H1 (cell line): Measurements from ENCODE around the gene PFKFB3. TPM values are rescaled to one million over a fixed set of nuclear protein-coding genes. Genes with fewer than 3 reads are reported as not detected.

Source experiments
- CTCF ChIA-PET: fragments of 300-600 bp; sonication (Branson Sonifier 250); formaldehyde crosslinking; loops from one replicate; lab custom pipeline; 2021; ENCODE audit not compliant: partially characterized antibody; lab: Charles Lee
- POLR2A ChIA-PET: fragments of 300-600 bp; sonication (Branson Sonifier 250); formaldehyde crosslinking; loops from one replicate; lab custom pipeline; 2021; ENCODE audit warnings: inconsistent platforms; ENCODE audit not compliant: partially characterized antibody; lab: Charles Lee
- DNase-seq, 2 experiments: peaks; one replicate each; pipeline versions ENCODE4 v3.0.0 to v3.0.0-alpha.2; 2010 to 2022; ENCODE audit warnings: low spot score in 2 of 2, low read depth in 1 of 2, mixed read lengths in 1 of 2
- FAIRE-seq: peaks from 2 replicates; lab custom pipeline; 2011; peaks lifted over from hg19 to GRCh38; lab: Jason Lieb, UNC
- H2AFZ ChIP-seq: 2 replicates; pipeline ENCODE4 v1.8.1; 2012; ENCODE audit warnings: low read length, inconsistent platforms
- H2AK5ac ChIP-seq: 2 replicates; pipeline ENCODE4 v1.6.1; 2013; ENCODE audit warnings: low read depth, low read length
- H2BK120ac ChIP-seq: replicated peaks from 2 replicates; pipeline ENCODE3; 2013; ENCODE audit warnings: low read depth, low read length, inconsistent platforms
- H2BK12ac ChIP-seq: 2 replicates; pipeline ENCODE4 v1.6.1; 2013; ENCODE audit warnings: low read depth, low read length
- H2BK15ac ChIP-seq: 2 replicates; pipeline ENCODE4 v1.6.1; 2013; ENCODE audit warnings: low read length
- H2BK20ac ChIP-seq: 2 replicates; pipeline ENCODE4 v1.6.1; 2013; ENCODE audit warnings: low read length
- H2BK5ac ChIP-seq: 2 replicates; pipeline ENCODE4 v1.6.1; 2013; ENCODE audit warnings: low read depth, low read length
- H3K14ac ChIP-seq: 2 replicates; pipeline ENCODE4 v1.6.1; 2013; ENCODE audit warnings: inconsistent platforms; ENCODE audit not compliant: insufficient read length
- H3K18ac ChIP-seq: 2 replicates; pipeline ENCODE4 v1.6.1; 2013; ENCODE audit warnings: low read length; ENCODE audit errors: extremely low read depth
- H3K23ac ChIP-seq: 2 replicates; pipeline ENCODE4 v1.6.1; 2013; ENCODE audit warnings: inconsistent platforms; ENCODE audit not compliant: insufficient read length
- H3K23me2 ChIP-seq: 2 replicates; pipeline ENCODE4 v1.6.1; 2013; ENCODE audit warnings: low read depth, low read length
- H3K27ac ChIP-seq: 2 replicates; pipeline ENCODE4 v1.6.1; 2011; ENCODE audit warnings: low read depth, low read length, inconsistent platforms
- H3K27me3 ChIP-seq, 4 experiments: replicated peaks in 1 of 4; 1 replicate in 1 of 4; 2 replicates in 3 of 4; pipeline versions ENCODE4 v1.6.1 to v1.8.1; 2011 to 2013; ENCODE audit warnings: low read length in 3 of 4, mild to moderate bottlenecking in 3 of 4, inconsistent platforms in 2 of 4, mixed read lengths in 2 of 4, moderate library complexity in 1 of 4; ENCODE audit not compliant: control insufficient read depth in 3 of 4, insufficient read depth in 3 of 4; ENCODE audit errors: extremely low read depth in 1 of 4
- H3K36me3 ChIP-seq, 4 experiments: 2 replicates each; pipeline versions ENCODE4 v1.6.1 to v1.8.1; 2011 to 2013; ENCODE audit warnings: mild to moderate bottlenecking in 4 of 4, low read length in 3 of 4, moderate library complexity in 2 of 4, control low read depth in 1 of 4, inconsistent platforms in 1 of 4; ENCODE audit not compliant: insufficient read depth in 4 of 4, control insufficient read depth in 2 of 4
- H3K4ac ChIP-seq: replicated peaks from 2 replicates; pipeline ENCODE3; 2013; ENCODE audit warnings: low read length, low read depth, mixed read lengths, inconsistent platforms; ENCODE audit not compliant: insufficient read length
- H3K4me1 ChIP-seq, 4 experiments: replicated peaks in 1 of 4; 1 replicate in 1 of 4; 2 replicates in 3 of 4; pipeline versions ENCODE4 v1.6.1 to v1.8.1; 2011 to 2013; ENCODE audit warnings: low read length in 3 of 4, inconsistent platforms in 2 of 4, mixed read lengths in 1 of 4; ENCODE audit not compliant: insufficient read depth in 4 of 4, control insufficient read depth in 3 of 4
- H3K4me2 ChIP-seq, 2 experiments: 2 replicates each; pipeline versions ENCODE4 v1.6.1 to v1.8.1; 2011 to 2013; ENCODE audit warnings: low read depth in 2 of 2, low read length in 2 of 2, control low read depth in 1 of 2, inconsistent platforms in 1 of 2, mild to moderate bottlenecking in 1 of 2; ENCODE audit not compliant: insufficient read depth in 1 of 2
- H3K4me3 ChIP-seq, 4 experiments: fragments of 200-600, 300-600 bp in 1 of 4; sonication (generic), shearing (Covaris generic), sonication (Bioruptor Twin) in 1 of 4; 2 replicates each; pipeline versions ENCODE4 v1.5.1 to v1.8.1; 2011 to 2016; ENCODE audit warnings: low read length in 4 of 4, low read depth in 3 of 4, control low read depth in 2 of 4, inconsistent platforms in 2 of 4, mild to moderate bottlenecking in 2 of 4, mixed read lengths in 1 of 4, moderate library complexity in 1 of 4; ENCODE audit not compliant: insufficient read depth in 2 of 4; ENCODE audit errors: extremely low read depth in 1 of 4
- H3K56ac ChIP-seq: replicated peaks from 2 replicates; pipeline ENCODE3; 2013; ENCODE audit warnings: low read depth, mild to moderate bottlenecking, mixed read lengths, low read length, inconsistent platforms; ENCODE audit not compliant: insufficient read length
- H3K79me1 ChIP-seq: 2 replicates; pipeline ENCODE4 v1.6.1; 2013; ENCODE audit warnings: low read depth, low read length, control low read depth
- H3K79me2 ChIP-seq, 2 experiments: 2 replicates each; pipeline versions ENCODE4 v1.6.1 to v1.8.1; 2012 to 2013; ENCODE audit warnings: low read length in 2 of 2, mild to moderate bottlenecking in 2 of 2, inconsistent platforms in 1 of 2; ENCODE audit not compliant: insufficient read depth in 2 of 2, control insufficient read depth in 1 of 2
- H3K9ac ChIP-seq, 4 experiments: replicated peaks in 1 of 4; 1 replicate in 1 of 4; 2 replicates in 3 of 4; pipeline versions ENCODE4 v1.6.1 to v1.8.1; 2011 to 2013; ENCODE audit warnings: low read depth in 3 of 4, low read length in 3 of 4, control low read depth in 2 of 4, mild to moderate bottlenecking in 2 of 4, moderate library complexity in 2 of 4, inconsistent platforms in 1 of 4; ENCODE audit errors: extremely low read depth in 1 of 4
- H3K9me3 ChIP-seq, 2 experiments: 2 replicates each; pipeline versions ENCODE4 v1.6.1 to v1.8.1; 2012 to 2013; ENCODE audit warnings: mild to moderate bottlenecking in 2 of 2, moderate library complexity in 2 of 2, control low read depth in 1 of 2, inconsistent platforms in 1 of 2, low read depth in 1 of 2, low read length in 1 of 2, mixed read lengths in 1 of 2; ENCODE audit not compliant: insufficient read depth in 2 of 2
- H4K20me1 ChIP-seq, 2 experiments: replicated peaks in 1 of 2; 2 replicates each; pipeline versions ENCODE3 to v1.8.1; 2011 to 2013; ENCODE audit warnings: inconsistent platforms in 2 of 2, low read length in 2 of 2, mild to moderate bottlenecking in 1 of 2; ENCODE audit not compliant: insufficient read depth in 2 of 2, control insufficient read depth in 1 of 2
- H4K5ac ChIP-seq: 2 replicates; pipeline ENCODE4 v1.6.1; 2013; ENCODE audit warnings: low read length, low read depth, mixed read lengths, inconsistent platforms; ENCODE audit not compliant: insufficient read length
- H4K8ac ChIP-seq: 2 replicates; pipeline ENCODE4 v1.8.0; 2013; ENCODE audit warnings: mild to moderate bottlenecking, moderate library complexity, low read length, inconsistent platforms; ENCODE audit not compliant: insufficient read depth; ENCODE audit errors: extremely low read depth
- H4K91ac ChIP-seq: replicated peaks from 2 replicates; pipeline ENCODE3; 2013; ENCODE audit warnings: low read length, mixed read lengths, inconsistent platforms; ENCODE audit not compliant: insufficient read length
- ASH2L ChIP-seq: fragments of 200-600, 300-600 bp; sonication (generic); IDR thresholded peaks from one replicate; pipeline ENCODE4 v1.7.1; 2017; ENCODE audit warnings: low read length
- MAFK ChIP-seq: IDR thresholded peaks from 2 replicates; pipeline ENCODE4 v1.6.1; 2012; ENCODE audit warnings: low read depth, mild to moderate bottlenecking, improper control_type of control experiment, low read length
- SIX5 ChIP-seq: IDR thresholded peaks from 2 replicates; pipeline ENCODE4 v1.6.1; 2011; ENCODE audit warnings: mild to moderate bottlenecking, low read depth, low read length
- WGBS, 2 experiments: shearing (Covaris generic) in 1 of 2; methylation state at CpG; one replicate each; pipeline versions ENCODE4 v1.1.6 to v1.1.7; 2013 to 2015; ENCODE audit warnings: low lambda C conversion rate in 2 of 2, mixed read lengths in 2 of 2, inconsistent platforms in 1 of 2, low coverage in 1 of 2, missing lambda C conversion rate in 1 of 2; ENCODE audit not compliant: insufficient replicate concordance in 2 of 2, insufficient coverage in 1 of 2, insufficient read length in 1 of 2; ENCODE audit errors: extremely low coverage in 1 of 2, missing lambda C conversion rate in 1 of 2; 5-methylcytosine and 5-hydroxymethylcytosine counted together
- polyA plus RNA-seq, 7 experiments: library from polyadenylated mRNA; depleted of rRNA in 3 of 7; stranded (reverse) in 5 of 7; unstranded in 2 of 7; fragments of >200 nt in 5 of 7; fragments of 200-250 nt in 2 of 7; gene quantifications; 1 replicate in 5 of 7; 2 replicates in 1 of 7; 4 replicates in 1 of 7; pipeline versions ENCODE4 v1.2.1 to v1.2.3, GENCODE V29; 2011 to 2013; ENCODE audit warnings: missing spikeins in 2 of 7, mixed read lengths in 2 of 7
- total RNA-seq: library from RNA; stranded (reverse); fragmentation: NEBNext Ultra II Directional; extraction: Animal tissue kit (Norgen Biotek cat#: 25700); gene quantifications from 2 replicates; pipeline ENCODE4 v1.2.1, GENCODE V29; 2021

Gene PFKFB3
- total and polyA plus RNA-seq, 2 of the 8 experiments (the other 6 are each of a cell fraction or from before 2014, with no cell fraction given) = 15.6 to 32.0 TPM

DNA sequence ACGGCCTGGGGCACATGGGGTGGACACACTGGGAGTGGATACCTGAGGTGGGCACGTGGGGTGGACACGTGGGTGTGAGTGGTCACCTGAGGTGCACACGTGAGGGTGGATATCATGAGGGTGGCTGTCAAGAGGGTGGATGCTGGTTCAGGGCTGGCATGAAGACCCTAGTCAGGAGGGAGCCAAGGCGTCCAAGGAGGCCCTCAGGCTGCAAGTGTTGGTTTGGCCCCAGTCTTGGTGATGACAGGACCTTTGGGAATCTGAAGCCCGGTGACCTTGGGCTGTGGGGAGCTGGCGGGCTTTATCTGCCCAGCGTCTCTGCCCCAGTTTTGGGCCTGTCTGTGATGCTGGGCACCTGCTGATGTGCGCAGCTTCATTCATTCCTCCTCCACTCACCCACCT lies 24.9 kb upstream of the PFKFB3 start:
- H3K4me1 ChIP-seq = peaks cover 0 to 6% (median 0%) of the 10 kb centered on the region in 4 experiments; a peak in 1 of 7 replicates
- no peak overlapping the region for H3K9ac ChIP-seq
- no peak overlapping the region for H4K5ac ChIP-seq
- WGBS, 2 experiments = 89% methylated on average over 9 of the region's 9 CpGs; no CpG with 5 or more reads in 1 of the 2 experiments
- H3K36me3 ChIP-seq = no peaks in the 10 kb centered on the region; a peak in 1 of 8 replicates
- POLR2A ChIA-PET = interaction anchor here (1.1 to 4.1 kb wide), 4 partner anchors 11 to 25 kb away, joined by 3 to 17 read pairs (median 8); partner anchors contain the start of gene PFKFB3
- H4K8ac ChIP-seq = no peak overlapping the region; the same call in 1 of the 2 replicates
- H2BK15ac ChIP-seq = no peak overlapping the region
- no peak overlapping the region for H3K18ac ChIP-seq
- H3K9me3 ChIP-seq = no peaks in the 10 kb centered on the region
- H2BK120ac ChIP-seq = no peak overlapping the region
- FAIRE-seq (no peak), DNase-seq (no peak)
- peaks cover 3 to 16% of the 10 kb centered on the region in 2 experiments for H4K20me1 ChIP-seq
- H4K91ac ChIP-seq = no peak overlapping the region
- H3K56ac ChIP-seq = no peak overlapping the region
- H2BK12ac ChIP-seq = no peak overlapping the region
- CTCF ChIA-PET = interaction anchor here (0.6 to 2.1 kb wide), 3 partner anchors 12 to 228 kb away, joined by 3 to 8 read pairs (median 3); no protein-coding TSS in a partner anchor
- no peak overlapping the region for H2BK5ac ChIP-seq
- H3K23ac ChIP-seq = no peak overlapping the region
- peaks cover 0 to 7% of the 10 kb centered on the region in 2 experiments; a peak in 2 of 4 replicates for H3K79me2 ChIP-seq
- no peak overlapping the region for H2AK5ac ChIP-seq
- no peak overlapping the region for H3K14ac ChIP-seq
- no peak overlapping the region for H2AFZ ChIP-seq
- no peaks in the 10 kb centered on the region for H3K23me2 ChIP-seq
- H2BK20ac ChIP-seq = no peak overlapping the region
- H3K27me3 ChIP-seq = no peaks in the 10 kb centered on the region
- H3K79me1 ChIP-seq = peaks cover 10% of the 10 kb centered on the region
- H3K4me3 ChIP-seq = no peak overlapping the region
- no peak overlapping the region for H3K4ac ChIP-seq
- no peak for TF ChIP-seq SIX5
- TF ChIP-seq ASH2L = no peak
- TF ChIP-seq MAFK = no peak
- TF ChIP-seq, all 59 proteins: peak for 0
- Histone ChIP-seq H3K4me2 (no peak overlapping the region), H3K27ac (no peak overlapping the region; the same call in 1 of the 2 replicates)
